GM08714 (cell line): Measurements from ENCODE around the gene FAM110A.
A peak's percentile ranks its signal among the peaks of the same experiment; 100 is the strongest.

Experiments used
- H3K4me3 ChIP-seq: fragments of 200-500 bp; sonication (Bioruptor generic); 2 replicates; pipeline ENCODE4 v1.5.1; 2014; ENCODE audit warnings: mild to moderate bottlenecking, low read length, inconsistent platforms
- ZNF274 ChIP-seq: IDR thresholded peaks from 2 replicates; pipeline ENCODE4 v1.6.1; 2012; ENCODE audit warnings: mild to moderate bottlenecking, low read depth, low read length

The FAM110A gene

DNA sequence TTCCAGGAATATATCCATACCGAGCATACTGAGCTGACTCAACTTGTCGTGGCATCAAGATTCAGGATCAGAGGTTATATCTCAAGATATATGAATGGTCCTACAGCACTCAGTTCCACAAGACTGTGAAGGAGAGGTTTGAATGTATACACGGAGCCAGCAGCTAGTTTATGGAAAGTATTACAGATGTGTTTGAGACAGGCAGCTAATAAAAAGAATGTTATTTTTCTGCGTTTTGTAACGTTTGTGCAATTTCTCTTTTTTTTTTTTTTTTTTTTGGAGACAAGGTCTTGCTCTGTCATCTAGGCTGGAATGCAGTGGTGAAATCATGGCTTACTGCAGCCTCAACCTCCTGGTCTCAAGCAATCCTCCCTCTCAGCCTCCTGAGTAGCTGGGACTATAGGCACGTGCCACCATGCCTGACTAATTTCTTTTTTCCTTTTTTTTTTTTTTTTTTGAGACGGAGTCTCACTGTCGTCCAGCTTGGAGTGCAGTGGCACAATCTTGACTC is 3.4 kb upstream of the FAM110A start:
- no peak overlapping the region for H3K4me3 ChIP-seq
- no peak for TF ChIP-seq ZNF274

- no peak overlapping the region for H3K4me3 ChIP-seq
- no peak for TF ChIP-seq ZNF274
These were observed 2.3 kb upstream of the FAM110A start for GRCh38 chr20:831251-831650.

DNA sequence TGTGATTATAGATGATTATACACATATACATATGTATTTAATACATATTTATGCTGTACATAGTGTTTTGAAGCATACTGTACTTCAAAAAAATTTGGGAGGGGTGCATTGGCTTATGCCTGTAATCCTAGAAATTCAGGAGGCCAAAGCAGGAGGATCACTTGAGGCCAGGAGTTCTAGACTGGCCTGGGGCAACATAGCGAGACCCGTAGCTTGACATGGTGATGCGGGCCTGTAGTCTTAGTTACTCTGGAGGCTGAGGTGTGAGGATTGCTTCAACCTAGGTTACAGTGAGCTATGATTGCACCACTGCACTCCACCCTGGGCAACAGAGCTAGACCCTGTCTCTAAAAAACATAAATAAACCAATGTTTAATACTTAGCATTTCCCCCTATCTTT is 1.6 kb upstream of the FAM110A start:
- no peak for TF ChIP-seq ZNF274
- no peak overlapping the region for H3K4me3 ChIP-seq

- H3K4me3 ChIP-seq = peak overlapping the region; percentile 62; the same call in 1 of the 2 replicates
- TF ChIP-seq ZNF274 = no peak
These were observed 430 bp upstream of the FAM110A start for GRCh38 chr20:833121-833449.

GRCh38 chr20:834151-834746 is 734 bp downstream of the FAM110A start:
- H3K4me3 ChIP-seq = peak overlapping the region; percentile 81
- TF ChIP-seq ZNF274 = no peak

DNA sequence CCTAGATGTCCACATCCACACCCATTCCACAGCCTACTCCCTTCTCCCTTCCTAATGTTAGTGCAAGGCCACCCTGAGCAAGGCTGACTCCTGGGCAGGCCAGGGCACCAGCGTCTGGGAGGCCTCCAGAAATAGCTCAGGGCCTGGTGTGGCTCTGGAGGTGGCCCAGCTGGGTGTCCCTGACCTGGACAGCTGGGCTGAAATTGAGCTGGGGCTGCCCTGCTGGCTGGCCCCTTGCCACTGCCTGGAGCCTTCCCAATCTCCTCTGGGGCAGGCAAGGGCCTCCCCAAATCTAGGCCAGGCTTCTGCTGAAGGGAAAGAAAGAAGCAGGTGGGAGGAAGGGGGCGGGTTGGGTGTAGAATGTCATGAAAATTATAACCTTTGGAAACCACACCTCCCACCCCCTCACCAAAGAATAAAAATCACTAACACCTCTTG is 2.1 kb downstream of the FAM110A start:
- no peak for TF ChIP-seq ZNF274
- no peak overlapping the region for H3K4me3 ChIP-seq

DNA sequence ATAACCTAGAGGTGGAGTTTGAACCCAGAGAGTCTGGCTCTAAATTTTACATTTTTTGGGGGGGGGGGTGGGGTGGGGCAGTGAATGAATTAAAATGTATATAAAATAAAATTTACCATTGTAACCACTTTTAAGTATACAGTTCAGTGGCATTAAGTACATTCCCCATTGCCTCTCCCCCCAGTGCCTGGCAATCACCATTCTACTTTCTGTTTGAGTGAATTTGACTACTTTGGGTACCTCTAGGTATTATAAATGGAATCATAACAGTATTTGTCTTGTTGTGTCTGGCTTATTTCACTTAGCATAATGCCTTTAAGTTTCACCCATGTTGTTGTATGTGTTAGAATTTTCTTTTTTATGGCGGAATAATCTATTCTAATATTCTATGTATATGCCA is 2.7 kb downstream of the FAM110A start:
- no peak for TF ChIP-seq ZNF274
- H3K4me3 ChIP-seq = no peak overlapping the region

DNA sequence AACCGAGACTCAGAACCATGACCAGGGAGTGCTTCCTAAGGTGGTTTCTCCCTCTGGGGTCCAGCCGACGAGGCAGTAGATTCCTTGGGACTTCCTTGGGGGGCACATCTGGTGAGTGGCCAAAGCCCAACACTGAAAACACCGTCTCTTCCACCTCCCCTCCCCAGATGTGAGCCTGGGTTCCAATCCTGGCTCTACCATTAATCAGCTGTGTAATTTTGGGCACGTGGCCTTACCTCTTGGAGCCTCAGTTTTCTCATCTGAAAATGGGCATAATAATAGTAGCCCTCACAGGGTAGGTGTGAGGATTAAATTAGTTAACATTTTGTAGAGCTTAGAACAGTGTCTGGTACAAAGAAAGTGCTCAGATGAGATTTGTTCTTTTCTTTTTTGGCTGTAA is 5.5 kb downstream of the FAM110A start:
- H3K4me3 ChIP-seq = no peak overlapping the region
- no peak for TF ChIP-seq ZNF274

- no peak for TF ChIP-seq ZNF274
- H3K4me3 ChIP-seq = no peak overlapping the region
These were observed 6.1 kb downstream of the FAM110A start for GRCh38 chr20:839626-840025.

- H3K4me3 ChIP-seq = no peak overlapping the region
- no peak for TF ChIP-seq ZNF274
These were observed 7.0 kb downstream of the FAM110A start for GRCh38 chr20:840503-840857.

DNA sequence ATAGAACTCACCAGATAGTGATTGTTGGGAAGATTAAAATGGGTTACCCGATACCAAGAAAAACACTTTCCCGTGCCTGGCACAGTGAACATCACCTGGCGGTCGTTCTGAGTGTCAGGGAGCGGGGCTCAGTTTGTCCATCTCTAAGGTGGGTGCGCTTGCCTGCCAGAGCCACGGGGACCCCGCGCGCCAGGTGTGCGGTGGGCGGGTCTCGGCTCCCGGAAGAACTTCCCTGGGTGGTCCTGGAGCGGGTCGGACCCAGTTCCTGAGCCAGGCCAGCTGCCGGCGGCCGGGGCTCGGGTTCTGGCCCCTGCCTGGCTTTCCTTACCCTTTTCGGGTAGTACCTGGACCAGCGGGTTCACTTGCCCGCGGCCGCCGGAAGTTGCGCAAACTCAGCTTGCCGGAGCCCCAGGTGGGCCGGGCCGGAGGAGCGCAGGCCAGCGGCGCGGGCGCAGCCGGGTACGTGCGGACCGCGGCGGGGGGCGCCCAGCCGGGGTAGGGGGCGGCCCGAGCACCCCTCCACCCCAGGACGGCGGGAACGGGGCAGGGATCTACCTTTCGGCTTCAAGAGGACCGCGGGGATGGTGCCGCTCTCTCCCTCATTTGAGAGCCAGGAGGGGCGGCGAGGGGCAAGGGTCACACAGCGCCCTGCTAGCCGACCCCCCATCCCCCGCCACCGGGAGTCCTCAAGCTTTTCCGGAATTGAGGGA is 7.5 kb downstream of the FAM110A start:
- no peak for TF ChIP-seq ZNF274
- H3K4me3 ChIP-seq = peak overlapping the region; percentile 36; the same call in 1 of the 2 replicates

GRCh38 chr20:841568-842546 is 8.3 kb downstream of the FAM110A start:
- peak overlapping the region; percentile 36; the same call in 1 of the 2 replicates for H3K4me3 ChIP-seq
- no peak for TF ChIP-seq ZNF274

- no peak for TF ChIP-seq ZNF274
- H3K4me3 ChIP-seq = no peak overlapping the region
These were observed 9.0 kb downstream of the FAM110A start for GRCh38 chr20:842547-842940.

DNA sequence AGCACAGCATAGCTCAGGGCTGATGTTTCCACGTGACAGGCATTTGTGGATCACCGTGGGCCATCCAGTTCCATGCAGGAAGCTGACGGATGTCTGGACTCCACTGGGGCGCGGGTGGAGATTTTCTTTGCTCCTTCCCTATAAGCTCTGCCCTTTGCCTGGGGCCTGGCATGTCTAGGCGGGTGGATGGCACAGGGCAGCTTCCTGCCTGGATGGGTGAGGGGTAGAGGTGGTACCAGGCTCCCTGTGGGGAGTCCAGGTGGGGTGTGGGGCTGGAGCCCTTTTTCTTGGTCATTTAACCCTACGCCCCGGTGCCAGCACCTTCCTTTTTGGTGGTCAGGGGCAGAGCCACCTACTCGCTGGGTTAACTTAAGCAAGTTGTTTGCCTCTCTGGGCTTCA is 10.4 kb downstream of the FAM110A start:
- no peak overlapping the region for H3K4me3 ChIP-seq
- TF ChIP-seq ZNF274 = no peak
